Suprapubic skin (tissue), 4 donors: ENCODE measurements around the gene SRCAP.

Experiments used
- CTCF ChIP-seq, 2 donors: fragments of 200-600 bp in 1 of 2; fragments of 450-650 bp in 1 of 2; sonication (generic) in 1 of 2; IDR thresholded peaks; one replicate each; pipeline ENCODE4 v1.5.1; 2016 to 2019; ENCODE audit warnings: antibody characterized with exemption in 2 of 2, mild to moderate bottlenecking in 1 of 2, moderate library complexity in 1 of 2
- EP300 ChIP-seq: sonication (generic); formaldehyde crosslinking; IDR thresholded peaks from one replicate; pipeline ENCODE4 v1.6.1; 2017; ENCODE audit warnings: antibody characterized with exemption
- POLR2A ChIP-seq, 2 donors: fragments of 450-650 bp; IDR thresholded peaks; one replicate each; pipeline ENCODE4 v1.6.1; 2017; ENCODE audit warnings: antibody characterized with exemption in 2 of 2, mild to moderate bottlenecking in 2 of 2, moderate library complexity in 2 of 2
- POLR2AphosphoS5 ChIP-seq, 3 donors: sonication (generic); formaldehyde crosslinking; IDR thresholded peaks; one replicate each; pipeline ENCODE4 v1.6.1; 2017; ENCODE audit warnings: antibody characterized with exemption in 3 of 3

DNA sequence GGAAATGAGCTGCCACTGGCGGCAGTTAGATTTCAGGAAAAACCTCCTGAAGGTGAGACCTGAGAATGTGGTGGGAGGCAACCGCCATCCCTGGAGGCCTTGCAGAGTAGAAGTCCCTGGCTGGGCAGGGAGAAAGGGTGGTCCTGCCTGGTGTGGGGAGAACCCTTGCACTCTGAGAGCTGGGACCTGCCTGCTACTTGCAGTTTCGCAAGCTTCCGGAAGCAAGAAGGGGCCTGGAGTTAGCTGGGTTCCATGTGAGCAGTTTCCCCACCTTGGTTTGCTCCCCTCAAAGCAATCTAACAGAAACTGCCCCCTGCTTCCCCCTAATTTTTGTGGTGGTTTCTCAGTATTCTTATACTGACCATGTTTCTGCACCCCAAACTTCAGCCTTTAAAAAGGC, 81.6 kb downstream of the SRCAP start:
- TF ChIP-seq POLR2A (IDR thresholded peaks at IDR 0.05) (no peak), CTCF (IDR thresholded peaks at IDR 0.05) (no peak), POLR2AphosphoS5 (IDR thresholded peaks at IDR 0.05) (no peak), EP300 (no peak)
